ENCODE measurements around the gene TTC32.

Gene TTC32

GRCh38 chr2:19854596-19855541 is 46.9 kb downstream of the TTC32 start:
- DNase-seq (ENCODE audit: low read depth, low spot score) = no peak

GRCh38 chr2:19851116-19851695 is 50.6 kb downstream of the TTC32 start:
- no peak for DNase-seq (ENCODE audit: low read depth, low spot score)

- no peak for DNase-seq (ENCODE audit: low read depth, low spot score)
Measured at GRCh38 chr2:19850056-19851050, 51.4 kb downstream of the TTC32 start.

DNA sequence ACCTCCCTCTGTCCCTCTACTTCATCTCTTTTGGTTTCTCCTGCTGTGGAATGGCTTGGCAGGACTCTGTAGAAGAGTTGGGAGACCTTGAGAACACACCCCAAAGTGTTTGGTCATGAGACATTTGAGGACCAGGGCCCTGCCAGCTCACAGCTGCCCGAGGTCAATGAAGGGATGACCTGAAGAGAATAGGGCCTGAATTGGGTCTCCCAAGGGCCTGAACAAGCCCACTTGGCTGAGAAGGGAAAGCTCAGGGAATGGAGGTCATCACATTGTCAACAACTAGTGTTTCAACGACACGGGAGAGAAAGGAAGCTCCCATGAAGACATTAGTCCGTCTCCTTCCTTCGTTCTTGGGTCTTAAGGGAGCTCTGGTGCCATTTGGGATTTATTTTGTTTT is 52.8 kb downstream of the TTC32 start:
- DNase-seq (ENCODE audit: low read depth, low spot score) = no peak

DNA sequence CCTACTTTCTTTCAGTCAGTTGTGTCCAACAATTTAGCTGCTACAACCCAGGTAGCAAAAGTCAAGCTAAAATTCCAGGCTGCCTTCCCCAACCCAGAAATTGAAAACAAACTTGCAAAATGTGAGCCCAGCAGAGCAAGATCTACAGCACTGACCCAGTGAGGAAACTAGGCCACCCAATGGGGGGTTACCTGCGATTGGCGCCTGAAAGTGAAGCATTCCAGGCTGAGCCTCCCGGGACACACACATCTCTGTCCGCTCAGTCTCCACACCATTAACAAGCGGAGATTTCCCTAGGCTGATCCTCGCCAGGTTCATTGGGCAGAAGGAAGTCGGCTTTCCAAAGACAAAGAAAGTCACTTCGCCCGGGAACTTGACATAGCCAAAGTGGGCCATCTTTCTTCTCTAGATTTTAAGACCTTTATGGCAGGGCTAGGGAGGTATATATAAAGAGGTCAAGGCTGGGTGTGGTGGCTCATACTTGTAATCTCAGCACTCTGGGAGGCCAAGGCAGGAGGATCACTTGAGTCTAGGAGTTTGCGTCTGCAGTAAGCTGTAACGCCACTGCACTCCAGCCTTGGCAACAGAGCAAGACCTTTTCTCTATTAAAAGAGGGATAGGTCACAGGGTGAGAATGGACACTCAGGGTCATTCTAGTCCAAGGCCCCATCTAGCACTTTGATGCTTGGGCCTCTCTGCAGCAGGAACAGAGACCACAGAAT is 53.6 kb downstream of the TTC32 start:
- no peak for DNase-seq (ENCODE audit: low read depth, low spot score)

DNA sequence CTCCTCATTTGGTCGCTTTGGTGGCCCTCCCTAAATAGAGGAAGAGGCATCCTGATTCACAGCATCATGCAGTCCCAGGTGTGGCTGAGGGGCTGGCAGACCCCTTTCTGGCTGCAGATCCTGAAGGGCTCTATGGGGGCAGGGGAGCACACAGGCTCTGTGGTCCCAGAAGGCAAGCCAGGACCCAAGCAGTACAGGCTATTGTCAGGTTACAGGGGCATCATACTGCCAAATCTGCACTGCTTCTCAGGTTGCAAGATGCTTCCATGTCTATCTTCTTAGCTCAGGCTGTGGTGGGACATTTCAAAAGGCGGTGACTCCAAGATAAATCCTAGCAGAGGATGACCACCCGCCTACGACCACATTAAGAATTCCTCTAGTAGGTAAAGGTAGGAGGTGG is 54.3 kb downstream of the TTC32 start:
- no peak for DNase-seq (ENCODE audit: low read depth, low spot score)
